NCI-H1930 (cell line): ENCODE data around the gene TRAPPC10.

Experiments
- DNase-seq, 2 experiments: peaks; one replicate each; lab custom pipeline; 2025; lab: John Stamatoyannopoulos, UW

Gene TRAPPC10

DNA sequence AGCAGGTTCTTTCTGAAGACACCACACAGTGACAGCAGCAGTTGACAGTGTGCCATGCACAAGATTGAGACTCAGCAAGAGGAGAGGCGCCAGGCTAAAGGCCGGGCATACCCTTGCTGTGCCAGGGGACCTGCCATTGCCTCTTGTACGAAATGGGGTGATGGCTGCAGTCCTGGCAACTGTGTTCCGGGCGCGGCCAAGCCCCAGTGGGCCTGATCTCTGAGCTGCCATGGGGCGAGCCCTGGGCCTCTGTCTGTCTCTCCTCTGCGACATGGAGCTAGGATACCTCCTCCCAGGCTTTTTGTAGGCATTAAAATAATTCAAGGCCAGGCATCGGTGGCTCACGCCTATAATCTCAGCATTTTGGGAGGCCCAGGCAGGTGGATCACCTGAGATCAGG lies 9.6 kb upstream of the TRAPPC10 start:
- no peak for DNase-seq

DNA sequence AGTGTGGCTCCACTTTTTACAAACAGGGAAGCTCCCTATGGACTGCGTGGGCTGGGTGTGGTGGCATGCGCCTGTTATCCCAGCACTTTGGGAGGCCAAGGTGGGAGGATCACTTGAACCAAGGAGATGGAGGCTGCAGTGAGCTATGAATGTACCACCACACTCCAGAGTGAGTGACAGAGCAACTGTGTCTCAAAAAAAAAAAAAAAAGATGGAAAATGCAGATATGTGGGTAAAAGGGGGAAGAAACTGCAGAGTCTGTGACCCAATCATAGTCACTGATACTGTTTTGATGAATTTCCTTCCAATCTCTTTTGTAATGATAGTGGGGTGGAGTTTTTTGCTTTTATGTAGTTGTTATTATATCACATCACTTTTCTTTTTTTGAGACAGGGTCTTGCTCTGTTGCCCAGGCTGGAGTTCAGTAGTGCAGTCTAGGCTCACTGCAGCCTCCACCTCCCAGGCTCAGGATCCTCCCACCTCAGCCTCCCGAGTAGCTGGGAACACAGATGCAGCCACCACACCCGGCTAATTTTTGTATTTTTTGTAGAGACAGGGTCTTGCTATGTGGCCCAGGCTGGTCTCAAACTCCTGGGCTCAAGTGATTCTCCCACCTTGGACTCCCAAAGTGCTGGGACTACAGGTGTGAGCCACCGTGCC lies 8.7 kb upstream of the TRAPPC10 start:
- no peak for DNase-seq

DNA sequence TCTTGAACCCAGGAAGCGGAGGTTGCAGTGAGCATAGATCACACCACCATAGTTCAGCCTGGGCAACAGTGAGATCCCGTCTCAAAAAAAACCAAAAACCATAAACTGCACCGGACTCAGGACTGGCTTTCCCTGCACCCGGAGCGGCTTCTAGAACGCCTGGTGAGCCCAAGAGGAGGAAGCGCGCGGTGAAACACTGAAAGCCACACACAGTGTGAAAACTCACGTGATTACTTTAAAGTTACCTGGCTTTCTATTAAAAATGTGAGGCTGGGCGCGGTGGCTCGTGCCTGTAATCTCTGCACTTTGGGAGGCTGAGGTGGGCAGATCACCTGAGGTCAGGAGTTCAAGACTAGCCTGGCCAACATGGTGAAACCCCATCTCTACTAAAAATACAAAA lies 7.0 kb upstream of the TRAPPC10 start:
- DNase-seq, result no peak

DNA sequence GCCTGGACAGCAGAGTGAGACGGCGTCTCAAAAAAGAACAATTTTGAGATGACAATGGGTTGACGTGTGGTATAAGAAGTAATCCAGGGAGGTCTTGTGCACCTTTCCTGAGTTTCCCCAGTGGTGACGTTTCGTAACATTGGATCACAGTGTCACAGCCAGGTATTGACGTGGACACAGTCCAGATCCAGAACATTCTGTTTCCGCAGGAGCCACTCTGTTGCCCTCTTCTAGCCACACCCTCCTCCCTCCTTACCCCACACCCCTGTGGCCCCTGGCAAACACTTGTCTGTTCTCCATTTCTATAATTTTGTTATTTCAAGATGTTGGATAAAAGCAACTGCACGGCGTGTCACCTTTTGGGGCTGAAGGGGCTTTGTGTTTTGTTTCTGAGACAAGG lies 6.5 kb upstream of the TRAPPC10 start:
- DNase-seq, result no peak

DNA sequence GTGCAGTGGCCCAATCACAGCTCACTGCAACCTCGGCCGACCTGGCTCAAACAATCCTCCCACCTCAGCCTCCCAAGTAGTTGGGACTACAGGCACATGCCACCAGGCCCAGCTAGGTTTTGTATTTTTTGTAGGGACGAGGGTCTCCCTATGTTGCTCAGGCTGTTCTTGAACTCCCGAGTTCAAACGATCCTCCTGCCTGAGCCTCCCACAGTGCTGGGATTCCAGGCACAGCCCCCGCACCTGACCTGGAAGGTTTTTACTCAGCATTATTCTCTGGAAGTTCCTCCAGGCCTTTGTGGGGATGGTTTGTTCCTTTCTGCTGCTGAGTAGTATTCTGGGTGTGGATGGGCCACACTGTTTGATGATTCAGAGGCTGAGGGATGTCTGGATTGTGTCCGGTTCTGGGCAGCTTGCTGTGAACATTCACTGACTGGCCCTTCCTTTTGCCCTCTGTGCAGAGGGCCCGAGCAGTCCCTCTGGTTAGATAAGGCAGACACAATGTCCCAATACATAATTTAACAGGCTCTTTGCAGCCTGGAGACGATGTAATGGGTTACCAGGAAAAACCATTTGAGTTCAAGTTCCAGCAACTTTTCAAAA lies 6.0 kb upstream of the TRAPPC10 start:
- no peak for DNase-seq

DNA sequence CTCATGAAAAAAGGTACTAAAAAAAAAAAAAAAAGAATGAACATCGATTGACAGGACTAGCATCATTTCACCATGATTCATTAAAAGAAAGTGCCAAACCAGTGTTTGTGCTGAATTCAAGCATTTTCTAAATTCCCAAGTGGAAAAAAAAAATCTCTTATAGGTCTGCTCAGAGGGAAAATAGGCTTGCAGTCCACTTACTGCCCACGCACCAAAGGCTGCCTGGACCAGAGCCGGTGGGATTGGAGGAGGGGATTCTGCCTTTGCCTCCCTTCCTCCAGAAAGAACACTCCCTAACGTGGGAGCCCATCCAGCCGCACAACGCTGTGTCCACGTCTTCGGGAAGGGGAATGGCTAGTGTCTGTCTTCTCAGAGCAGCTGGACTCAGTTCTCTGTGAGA lies 5.5 kb upstream of the TRAPPC10 start:
- no peak for DNase-seq

DNA sequence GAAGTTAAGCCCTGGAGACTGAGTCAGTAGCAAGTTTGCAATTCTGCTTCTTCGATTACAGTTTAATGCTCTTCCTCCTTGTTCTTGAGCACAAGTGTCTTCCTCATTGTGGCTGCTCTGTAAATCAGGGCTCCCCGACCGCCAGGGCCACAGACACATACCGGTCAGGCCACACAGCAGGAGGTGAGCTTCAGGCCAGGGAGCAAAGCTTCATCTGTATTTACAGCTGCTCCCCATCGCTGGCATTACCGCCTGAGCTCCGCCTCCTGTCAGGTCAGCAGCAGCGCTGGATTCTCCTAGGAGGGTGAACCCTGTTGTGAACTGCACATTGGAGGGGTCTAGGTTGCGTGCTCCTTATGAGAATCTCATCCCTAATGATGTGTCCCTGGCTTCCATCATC lies 1.7 kb upstream of the TRAPPC10 start:
- DNase-seq, result no peak

DNA sequence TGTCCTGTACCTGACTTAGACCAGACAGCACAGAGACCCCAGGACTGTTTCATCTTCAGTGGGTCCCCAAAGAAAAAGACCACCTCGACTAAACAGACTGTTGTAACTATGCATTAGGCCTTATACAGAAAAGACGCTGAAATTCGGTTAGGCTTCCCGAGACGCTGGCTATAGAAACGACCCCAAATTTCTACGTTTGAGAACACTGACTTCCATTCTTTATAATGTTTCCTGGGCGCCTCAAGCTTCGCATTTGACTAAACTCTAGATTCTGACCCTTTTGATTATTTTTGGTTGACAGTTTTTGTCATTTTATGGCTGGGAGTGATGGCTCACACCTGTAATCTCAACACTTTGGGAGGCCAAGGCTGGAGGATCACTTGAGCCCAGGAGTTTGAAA lies 986 bp upstream of the TRAPPC10 start:
- no peak for DNase-seq

DNA sequence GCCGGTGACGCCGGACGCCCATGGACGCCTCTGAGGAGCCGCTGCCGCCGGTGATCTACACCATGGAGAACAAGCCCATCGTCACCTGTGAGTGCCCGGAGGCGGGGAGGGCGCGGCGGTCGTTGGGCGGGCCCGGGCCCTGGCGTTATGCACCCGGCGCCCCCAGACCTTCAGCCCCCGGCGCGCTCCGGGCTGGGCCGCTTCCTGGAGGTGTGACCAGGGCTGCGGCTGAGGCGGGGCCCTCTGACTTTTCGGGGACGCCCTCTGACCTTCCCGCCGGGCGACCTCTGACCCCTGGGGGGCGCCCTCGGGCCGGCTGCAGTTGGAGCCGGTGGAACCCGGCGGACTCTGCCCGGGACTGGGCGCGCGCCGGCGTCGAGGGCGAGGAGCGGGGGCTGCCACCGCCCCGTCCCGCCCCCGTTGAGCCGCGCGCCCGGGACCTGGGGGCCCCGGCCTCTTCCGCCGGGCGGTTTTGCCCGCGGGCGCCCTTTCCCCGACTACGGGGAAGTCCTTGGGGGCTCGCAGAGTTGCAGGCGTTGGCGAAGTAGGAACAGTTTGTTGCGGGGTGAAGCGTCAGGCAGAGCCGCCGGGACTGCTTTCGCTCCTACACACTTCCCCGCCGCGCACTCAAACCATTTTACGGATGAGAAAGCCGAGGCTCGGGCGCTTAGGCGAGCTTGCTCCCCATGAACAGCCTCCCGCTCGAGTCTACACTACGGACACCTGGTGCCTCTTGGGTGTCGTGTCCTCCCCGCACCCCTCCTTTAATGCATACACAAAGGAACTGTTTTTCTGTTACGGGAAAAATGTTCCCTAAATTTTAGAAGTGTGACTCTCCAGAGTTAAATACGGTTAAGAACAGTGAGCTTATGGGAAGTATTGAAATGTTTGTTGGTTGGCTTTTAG lies 618 bp downstream of the TRAPPC10 start:
- peak in 1 of 2 experiments; percentile 43 for DNase-seq

DNA sequence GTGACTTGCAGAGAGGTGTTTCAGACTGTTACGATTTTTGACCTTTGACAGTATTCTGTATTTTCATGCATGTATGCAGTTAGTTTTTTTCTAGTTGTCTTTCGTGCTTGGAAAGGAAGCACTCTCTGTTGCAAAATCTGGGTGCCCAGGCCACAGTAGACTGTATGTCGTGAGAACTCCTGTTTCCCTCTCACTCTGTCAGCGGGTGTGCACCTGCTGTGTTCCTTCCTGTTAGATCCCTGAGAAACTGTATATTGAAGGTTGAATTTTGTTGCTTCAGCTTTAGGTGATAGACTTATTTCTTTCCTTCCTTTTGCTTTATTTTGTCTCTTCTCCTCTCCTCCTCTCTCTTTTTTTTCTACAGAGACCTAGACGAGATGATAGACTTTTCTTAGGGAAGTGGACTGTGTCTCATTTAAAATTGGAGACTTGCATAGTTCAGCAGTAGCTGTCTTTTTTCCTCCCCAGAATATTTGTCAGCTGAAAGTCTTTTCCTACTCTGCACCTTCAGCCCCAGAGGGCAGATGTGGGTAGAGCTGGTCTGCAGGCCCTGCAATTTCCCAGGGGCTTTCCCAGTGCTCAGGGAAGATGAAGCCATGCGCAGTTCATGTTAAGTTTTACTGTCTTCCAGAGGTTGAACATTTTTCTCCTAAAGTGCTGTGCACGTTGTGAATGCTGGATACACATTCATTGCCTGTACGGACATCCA lies 1.4 kb downstream of the TRAPPC10 start:
- no peak for DNase-seq

DNA sequence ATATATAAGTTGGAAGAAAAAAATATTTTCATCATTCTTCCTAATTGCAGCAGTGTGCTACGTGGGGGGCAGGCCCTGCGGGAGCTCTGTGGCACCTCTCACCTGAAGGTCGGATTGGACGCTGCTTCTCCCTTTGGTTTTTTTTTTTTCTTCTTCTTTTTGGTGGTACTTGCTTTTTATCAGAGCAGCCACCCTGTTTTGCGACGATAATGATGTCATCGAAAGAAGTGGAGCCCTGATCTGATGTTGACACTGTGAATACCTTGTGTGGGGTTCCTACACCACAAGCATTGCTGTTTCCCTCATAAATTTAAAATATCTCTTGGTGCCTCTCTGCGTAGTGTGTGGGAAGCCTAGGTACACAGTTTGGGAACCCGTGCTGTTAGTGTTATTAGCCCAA lies 5.5 kb downstream of the TRAPPC10 start:
- no peak for DNase-seq

DNA sequence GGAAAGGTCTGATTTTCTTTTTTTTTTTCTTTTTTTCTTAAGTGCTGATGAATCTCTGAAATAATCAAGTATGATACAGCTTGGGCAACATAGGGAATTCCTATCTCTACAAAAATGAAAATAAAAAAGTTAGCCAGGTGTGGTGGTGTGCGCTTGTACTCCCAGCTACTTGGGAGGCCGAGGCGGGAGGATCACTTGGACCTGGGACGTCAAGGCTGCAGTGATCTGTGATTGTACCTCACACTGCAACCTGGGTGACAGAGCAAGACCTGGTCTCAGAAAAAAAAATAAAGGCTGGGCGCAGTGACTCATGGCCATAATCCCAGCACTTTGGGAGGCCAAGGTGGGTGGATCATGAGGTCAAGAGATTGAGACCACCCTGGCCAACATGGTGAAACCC lies 6.0 kb downstream of the TRAPPC10 start:
- DNase-seq, result no peak

DNA sequence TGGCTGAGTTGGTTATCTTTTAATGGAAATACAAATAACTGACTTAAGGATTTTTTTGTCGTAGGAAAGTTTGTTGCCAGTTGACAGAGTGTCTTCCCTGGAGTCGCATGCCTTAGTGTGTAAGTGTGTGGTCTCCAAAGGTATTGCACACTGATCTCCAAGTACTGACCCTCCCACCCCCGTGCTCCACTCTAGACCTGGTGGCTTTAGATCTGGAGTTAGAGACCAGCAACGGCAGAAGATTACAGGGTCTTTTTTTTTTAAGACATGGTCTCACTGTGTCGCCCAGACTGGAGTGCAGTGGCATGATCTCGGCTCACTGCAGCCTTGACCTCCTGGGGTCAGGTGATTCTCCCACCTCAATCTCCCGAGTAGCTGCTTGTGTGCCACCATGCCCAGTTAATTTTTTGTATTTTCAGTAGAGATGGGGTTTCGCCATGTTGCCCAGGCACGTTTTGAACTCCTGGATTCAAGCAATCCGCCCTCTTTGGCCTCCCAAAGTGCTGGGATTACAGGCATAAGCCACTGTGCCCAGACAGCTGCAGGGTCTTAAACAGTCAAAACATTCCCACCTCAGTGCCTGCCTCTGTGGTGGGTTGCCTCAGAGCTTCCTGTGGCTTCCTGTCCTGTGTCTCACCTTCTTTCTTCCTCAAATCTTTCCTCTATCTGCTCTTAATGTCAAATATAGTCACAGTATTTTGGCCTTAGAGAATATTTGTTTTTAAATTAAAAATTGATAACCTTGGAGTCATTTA lies 6.9 kb downstream of the TRAPPC10 start:
- no peak for DNase-seq

DNA sequence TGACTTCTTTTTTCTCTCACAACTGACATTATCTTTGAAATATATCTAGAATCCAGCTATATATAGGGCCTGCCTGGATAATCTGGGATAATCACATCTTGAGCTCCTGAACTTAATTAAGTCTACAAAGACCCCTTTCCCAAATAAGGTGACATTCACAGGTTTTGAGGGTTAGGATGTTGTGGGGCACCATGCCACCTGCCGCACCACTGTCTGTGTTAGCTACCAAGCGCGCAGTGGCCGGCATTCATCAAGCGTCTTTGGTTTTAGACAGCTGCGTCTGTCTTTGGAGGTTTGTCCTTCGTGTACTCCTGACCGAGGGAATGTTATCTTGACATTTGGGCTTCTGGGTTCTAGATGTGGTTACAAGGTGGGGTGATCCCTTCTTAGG lies 7.5 kb downstream of the TRAPPC10 start:
- DNase-seq, result no peak

DNA sequence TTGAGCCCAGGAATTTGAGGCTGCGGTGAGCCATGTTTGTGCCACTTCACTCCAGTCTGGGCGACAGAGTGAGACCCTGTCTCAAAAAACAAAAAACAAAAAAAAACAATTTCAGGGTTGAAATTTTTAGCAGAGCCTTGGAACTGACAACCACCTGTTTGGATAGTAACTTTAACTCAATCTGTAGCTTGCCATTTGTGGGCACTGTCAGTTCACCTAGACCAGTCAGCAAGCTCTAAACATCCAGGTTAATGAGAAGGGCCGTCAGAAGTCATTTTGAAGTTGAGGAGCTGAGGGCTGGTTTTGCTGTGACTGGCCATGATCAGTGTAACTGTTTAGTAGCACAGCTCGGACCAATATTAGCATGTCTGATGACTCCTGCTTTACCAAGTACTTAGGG lies 8.4 kb downstream of the TRAPPC10 start:
- no peak for DNase-seq

DNA sequence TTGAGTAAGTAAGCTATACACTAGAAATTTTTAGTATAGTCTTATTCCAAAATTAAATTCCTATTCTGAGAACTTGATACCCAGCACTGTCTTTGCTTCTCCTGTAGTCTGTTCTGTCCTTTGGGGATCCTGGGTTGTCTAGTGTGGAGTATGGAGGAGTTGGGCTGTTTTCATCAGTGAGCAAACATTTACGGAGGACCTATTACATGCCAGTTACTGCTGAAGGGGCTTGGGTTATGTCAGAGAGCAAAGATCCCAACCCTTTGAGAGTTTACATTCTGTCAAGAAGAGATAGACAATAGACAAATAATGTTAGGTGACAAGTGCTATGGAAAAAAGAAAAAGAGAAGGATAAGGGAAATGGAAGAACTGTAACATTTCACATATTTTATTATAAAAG lies 9.0 kb downstream of the TRAPPC10 start:
- DNase-seq, result no peak

DNA sequence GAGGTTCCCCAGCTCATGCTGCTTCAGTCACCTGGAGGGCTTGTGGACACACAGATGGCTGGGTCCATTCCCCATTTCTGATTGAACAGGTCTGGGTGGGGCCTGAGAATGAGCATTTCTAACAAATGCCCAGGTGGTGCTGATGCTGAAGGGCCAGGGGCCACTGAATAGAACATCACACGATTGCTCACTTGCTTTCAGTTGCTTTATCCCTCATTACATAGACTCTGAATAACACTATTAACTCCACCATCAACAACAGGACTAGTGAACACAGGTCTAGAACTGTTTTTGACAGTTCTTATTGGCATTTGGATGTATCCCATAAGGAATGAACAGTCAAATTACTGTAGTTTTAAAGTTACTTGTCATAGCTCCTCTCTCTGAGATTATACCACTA lies 12.1 kb downstream of the TRAPPC10 start:
- no peak for DNase-seq

DNA sequence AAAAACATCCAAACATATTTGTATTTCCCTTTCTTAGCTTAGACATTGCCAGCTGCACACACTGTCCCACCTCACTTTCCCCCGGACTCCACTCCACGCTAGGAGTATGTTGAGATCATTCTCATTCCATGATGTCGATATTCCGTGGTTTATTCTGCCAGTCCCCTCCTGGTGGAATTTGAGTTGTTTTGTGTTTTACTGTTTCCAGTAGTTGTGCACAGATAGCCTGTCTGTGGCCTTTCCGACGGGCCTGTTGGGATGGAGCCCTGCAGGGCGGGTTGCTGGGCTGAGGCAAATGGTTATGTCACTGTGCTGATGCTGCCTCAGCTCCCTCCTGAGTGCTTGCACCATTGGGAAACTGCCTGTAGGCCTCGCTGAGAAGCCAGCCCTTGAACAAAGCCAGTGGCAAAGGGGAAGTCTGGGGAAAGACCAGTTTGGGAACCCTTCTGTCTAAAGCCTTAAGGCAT lies 12.8 kb downstream of the TRAPPC10 start:
- no peak for DNase-seq

DNA sequence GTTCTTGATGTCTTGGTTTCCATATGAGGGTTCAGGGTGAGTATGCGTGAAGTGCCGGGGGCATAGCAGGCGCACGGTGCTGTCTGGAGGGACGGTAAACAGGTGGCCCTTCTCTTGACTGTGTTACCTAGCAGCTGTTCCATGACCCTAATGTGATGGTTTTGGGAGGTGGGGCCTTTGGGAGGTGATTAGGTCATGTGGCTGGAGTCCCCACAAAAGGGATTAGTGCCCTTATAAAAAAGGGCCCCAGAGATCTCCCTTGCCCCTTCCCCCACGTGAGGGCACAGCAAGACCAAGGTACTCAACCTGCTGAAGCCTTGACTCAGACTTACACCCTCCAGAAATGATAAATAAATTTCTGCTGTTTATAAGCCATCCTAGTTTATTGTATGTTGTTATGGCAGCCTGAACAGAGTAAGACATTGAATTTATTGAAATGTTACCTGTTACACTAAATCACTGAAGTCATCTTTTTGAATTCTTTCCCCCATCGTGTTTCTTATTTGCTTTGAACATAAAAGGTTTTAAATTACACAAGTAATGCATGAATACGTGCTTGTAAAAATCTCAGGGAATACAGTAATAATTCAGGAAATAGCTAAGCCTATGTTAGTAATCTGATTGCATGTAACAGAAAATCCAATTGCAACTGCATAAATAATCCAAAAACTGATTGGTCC lies 15.6 kb downstream of the TRAPPC10 start:
- no peak for DNase-seq

DNA sequence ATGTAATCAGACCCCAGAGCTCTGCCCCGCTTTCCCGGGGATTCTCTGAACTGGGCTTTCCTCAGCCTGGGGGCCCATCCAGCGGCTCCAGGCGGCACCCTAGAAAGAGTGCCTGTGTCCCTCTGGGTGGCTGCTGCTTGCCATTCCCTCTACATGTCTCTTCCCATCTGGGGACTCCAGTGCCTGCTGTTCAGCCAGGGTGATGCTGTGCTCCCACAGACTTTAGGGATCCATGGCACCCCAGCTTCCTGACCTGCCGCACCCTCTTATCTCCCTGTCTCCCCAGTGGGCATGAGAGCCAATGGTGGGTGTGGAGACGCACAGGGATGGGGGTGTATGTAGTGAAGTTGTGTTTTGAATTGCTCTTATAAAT lies 16.2 kb downstream of the TRAPPC10 start:
- DNase-seq, result no peak

DNA sequence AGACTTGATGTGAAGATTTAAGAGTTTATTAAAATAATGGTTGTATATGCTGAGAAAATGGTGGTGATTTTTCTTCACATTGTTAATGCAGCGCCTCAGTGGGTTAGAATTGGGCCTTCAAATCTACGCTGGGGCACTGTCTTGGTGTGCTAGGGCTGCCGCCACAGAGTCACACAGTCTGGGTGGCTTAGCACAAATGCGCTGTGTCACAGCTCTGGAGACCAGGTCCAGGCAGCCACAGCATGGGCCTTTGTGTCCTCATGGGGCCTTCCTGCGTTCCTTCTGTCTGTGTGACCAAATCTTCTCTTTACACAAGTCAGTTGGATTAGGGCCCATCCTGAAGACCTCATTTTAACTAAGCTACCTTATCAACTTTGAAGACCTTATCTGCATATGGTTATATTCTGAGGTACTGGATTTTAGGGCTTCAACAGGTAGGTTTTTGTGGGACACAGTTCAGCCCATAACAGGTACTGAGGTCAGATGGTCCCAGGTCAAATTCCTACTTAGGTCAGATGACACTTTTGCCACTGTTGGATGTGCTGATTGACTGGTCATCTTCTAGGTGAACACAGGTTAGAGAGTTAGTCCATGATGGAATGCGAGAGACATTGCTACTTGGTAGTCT lies 17.5 kb downstream of the TRAPPC10 start:
- DNase-seq, result no peak
